Effector memory CD4-positive, alpha-beta T cell (primary cell): ENCODE measurements around the gene TRIM3.

Experiments
- DNase-seq, 3 donors: peaks; one replicate each; pipeline ENCODE4 v3.0.0-alpha.2; 2020
- H3K27ac ChIP-seq: 2 replicates; pipeline ENCODE4 v1.7.0; 2013; ENCODE audit warnings: mild to moderate bottlenecking, low read length, moderate library complexity; ENCODE audit not compliant: insufficient read depth, poor library complexity, severe bottlenecking
- H3K27me3 ChIP-seq: replicated peaks from 2 replicates; pipeline ENCODE4 v1.7.0; 2013; ENCODE audit warnings: mild to moderate bottlenecking, low read length; ENCODE audit not compliant: insufficient read depth, control insufficient read depth, poor library complexity, severe bottlenecking
- H3K36me3 ChIP-seq: 2 replicates; pipeline ENCODE4 v1.7.0; 2013; ENCODE audit warnings: mild to moderate bottlenecking, low read length, moderate library complexity; ENCODE audit not compliant: control insufficient read depth, insufficient read depth
- H3K4me1 ChIP-seq: 2 replicates; pipeline ENCODE4 v1.7.0; 2013; ENCODE audit warnings: low read length, mild to moderate bottlenecking; ENCODE audit not compliant: control insufficient read depth, insufficient read depth, poor library complexity, severe bottlenecking
- H3K4me3 ChIP-seq: 2 replicates; pipeline ENCODE4 v1.7.0; 2013; ENCODE audit warnings: low read length, low read depth, mild to moderate bottlenecking; ENCODE audit not compliant: insufficient read depth, poor library complexity, severe bottlenecking
- H3K9me3 ChIP-seq: 2 replicates; pipeline ENCODE4 v1.7.0; 2013; ENCODE audit warnings: mild to moderate bottlenecking, low read length, moderate library complexity; ENCODE audit not compliant: control insufficient read depth

The TRIM3 gene

DNA sequence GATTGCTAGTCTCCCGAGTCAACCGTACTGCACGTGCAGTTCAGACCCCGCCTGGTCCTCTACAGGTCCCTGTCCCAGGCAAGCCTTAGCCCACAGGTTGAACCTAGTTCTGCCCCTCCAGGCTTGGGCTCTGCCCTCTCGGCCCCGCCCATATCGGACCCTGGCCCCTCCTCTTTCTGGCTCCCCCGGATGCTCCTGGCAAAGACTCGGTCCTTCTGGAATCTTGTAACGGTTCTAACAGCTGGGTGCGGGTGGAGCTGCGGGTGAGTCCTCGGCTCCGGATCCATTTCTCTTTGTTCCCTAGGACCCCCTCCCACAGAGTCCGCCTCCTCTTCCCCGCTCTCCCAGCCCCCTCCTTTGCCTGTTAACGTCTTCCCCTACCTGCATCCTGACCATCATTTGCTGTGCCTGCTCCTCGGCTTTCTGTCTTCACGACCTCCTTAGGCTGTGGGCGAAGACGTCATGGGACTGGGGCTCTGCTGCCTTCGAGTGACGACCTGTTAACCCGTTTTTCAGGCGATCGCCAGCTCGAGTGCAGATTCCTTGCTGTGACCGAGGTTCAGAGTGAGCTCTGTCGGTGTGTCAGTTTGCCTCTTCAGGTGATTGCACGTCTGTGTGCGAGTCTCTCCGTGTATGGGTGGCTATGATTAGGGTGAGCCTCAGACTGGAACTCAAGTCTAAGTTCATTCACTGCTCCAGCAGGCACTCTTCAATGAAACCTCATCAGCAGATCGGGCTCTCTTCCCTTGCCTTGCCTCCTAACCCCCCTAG is 23.5 kb upstream of the TRIM3 start, which contains the start of gene DNHD1:
DNHD1 (plus strand) TSS at position 212 of the 771 bp plus-strand sequence. CDS start 936 bp downstream, outside the sequence.
- DNase-seq: no peak
- no peaks in the 10 kb centered on the region for H3K4me1 ChIP-seq
- no peak within 1 kb of the TSS for H3K4me3 ChIP-seq
- H3K27me3 ChIP-seq: no peaks in the 10 kb centered on the region
- H3K27ac ChIP-seq: no peak within 1 kb of the TSS
- no peaks in the 10 kb centered on the region for H3K9me3 ChIP-seq
- peaks cover 28% of the 10 kb centered on the region for H3K36me3 ChIP-seq

- Histone ChIP-seq H3K36me3 (peaks cover 29% of the 10 kb centered on the region), H3K4me1 (no peaks in the 10 kb centered on the region), H3K27ac (no peak overlapping the region), H3K9me3 (no peaks in the 10 kb centered on the region), H3K27me3 (no peaks in the 10 kb centered on the region), H3K4me3 (no peak overlapping the region)
- no peak for DNase-seq
These were observed 15.6 kb upstream of the TRIM3 start for GRCh38 chr11:6489306-6489705.

DNA sequence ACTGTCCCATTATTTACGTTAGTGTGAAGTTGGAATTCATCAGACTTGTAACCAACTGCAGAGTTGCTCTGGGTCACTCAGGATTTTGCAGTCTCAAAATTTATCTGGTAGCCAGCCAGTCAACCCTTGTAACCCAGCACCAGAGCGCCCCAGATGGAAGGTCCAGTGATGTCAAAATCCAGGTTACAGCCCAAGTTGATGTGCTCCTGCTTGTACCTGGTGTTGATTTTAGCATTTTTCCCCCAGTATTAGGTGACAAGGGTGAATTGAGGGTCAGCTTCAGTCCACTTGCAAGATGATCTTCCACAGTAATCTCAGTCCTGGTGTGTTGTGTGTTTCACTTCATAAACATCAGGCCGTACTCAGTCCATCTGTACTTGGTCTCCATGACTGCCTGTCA is 15.1 kb upstream of the TRIM3 start:
- no peaks in the 10 kb centered on the region for H3K27me3 ChIP-seq
- no peak for DNase-seq
- no peak overlapping the region for H3K4me3 ChIP-seq
- H3K9me3 ChIP-seq: no peaks in the 10 kb centered on the region
- H3K27ac ChIP-seq: no peak overlapping the region
- H3K36me3 ChIP-seq: peaks cover 29% of the 10 kb centered on the region
- H3K4me1 ChIP-seq: no peaks in the 10 kb centered on the region

- H3K4me3 ChIP-seq: no peak overlapping the region
- no peak for DNase-seq
- H3K36me3 ChIP-seq: peaks cover 29% of the 10 kb centered on the region
- no peaks in the 10 kb centered on the region for H3K27me3 ChIP-seq
- H3K9me3 ChIP-seq: no peaks in the 10 kb centered on the region
- H3K27ac ChIP-seq: no peak overlapping the region
- H3K4me1 ChIP-seq: no peaks in the 10 kb centered on the region
These were observed 14.6 kb upstream of the TRIM3 start for GRCh38 chr11:6488342-6488741.

DNA sequence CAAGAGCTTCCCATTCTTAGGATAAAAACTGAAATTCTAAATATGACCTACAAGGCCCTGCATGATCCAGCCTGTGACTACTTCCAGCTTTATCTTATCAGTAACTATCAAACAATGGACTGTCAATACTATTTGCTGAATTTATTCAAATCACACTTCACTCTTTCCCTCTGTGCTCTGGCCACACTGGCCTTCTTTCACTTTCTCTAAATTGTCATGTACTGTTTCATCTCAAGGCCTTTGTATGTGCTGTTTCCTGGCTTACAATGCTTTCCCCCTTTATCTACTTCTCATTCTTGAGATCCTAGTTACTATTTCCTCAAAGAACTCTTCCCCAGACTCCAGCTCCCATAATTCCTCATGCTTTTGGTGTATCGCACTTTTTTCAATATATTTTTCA is 13.2 kb upstream of the TRIM3 start:
- Histone ChIP-seq H3K4me1 (peaks cover 9% of the 10 kb centered on the region), H3K9me3 (no peaks in the 10 kb centered on the region), H3K36me3 (peaks cover 35% of the 10 kb centered on the region), H3K27me3 (no peaks in the 10 kb centered on the region), H3K4me3 (no peak overlapping the region), H3K27ac (peak overlapping the region; percentile 26)
- DNase-seq: no peak

DNA sequence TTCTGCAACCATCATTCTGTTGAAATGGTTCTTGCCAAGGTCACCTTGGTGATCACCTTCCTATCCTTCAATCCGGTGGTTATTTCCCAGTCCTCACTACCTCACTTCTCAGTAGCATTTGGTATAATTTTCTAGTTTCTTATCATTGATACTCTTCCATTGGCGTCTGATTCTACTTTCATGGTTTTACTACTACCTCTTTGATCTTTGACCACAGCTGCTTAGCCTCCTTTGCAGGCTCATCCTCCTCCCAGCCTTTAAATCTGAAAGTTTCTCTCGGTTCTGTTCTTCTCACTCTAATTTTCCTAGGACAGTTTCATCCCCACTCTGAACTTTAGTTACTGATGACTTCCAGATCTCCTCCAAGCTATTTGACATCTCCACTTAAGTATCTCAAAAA is 12.5 kb upstream of the TRIM3 start:
- Histone ChIP-seq H3K9me3 (no peaks in the 10 kb centered on the region), H3K36me3 (peaks cover 35% of the 10 kb centered on the region), H3K27ac (peak overlapping the region; percentile 26), H3K27me3 (no peaks in the 10 kb centered on the region), H3K4me3 (no peak overlapping the region), H3K4me1 (peaks cover 13% of the 10 kb centered on the region)
- no peak for DNase-seq

GRCh38 chr11:6485661-6486060 is 11.9 kb upstream of the TRIM3 start:
- Histone ChIP-seq H3K27me3 (no peaks in the 10 kb centered on the region), H3K4me3 (no peak overlapping the region), H3K9me3 (no peaks in the 10 kb centered on the region), H3K27ac (no peak overlapping the region), H3K36me3 (peaks cover 35% of the 10 kb centered on the region), H3K4me1 (peaks cover 16% of the 10 kb centered on the region)
- no peak for DNase-seq

DNA sequence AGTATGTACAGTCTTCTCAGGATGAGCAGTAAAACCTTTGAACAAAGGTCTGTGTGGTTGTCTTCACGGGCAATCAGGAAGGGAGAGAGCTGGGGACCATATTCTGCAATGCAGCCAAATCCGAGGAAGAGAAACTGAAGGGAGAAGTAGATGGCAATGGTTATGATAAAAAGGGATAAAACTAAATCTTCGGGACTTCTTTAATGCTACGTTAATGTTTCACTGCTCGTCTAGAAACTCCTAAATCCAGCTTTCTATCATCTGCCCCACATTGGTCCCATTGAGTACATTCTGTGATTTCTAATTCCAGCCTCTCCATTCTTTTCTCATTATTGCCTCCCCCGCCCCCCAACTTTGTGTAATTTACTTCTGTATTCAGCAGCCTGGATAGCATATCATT is 9.3 kb upstream of the TRIM3 start:
- Histone ChIP-seq H3K9me3 (no peaks in the 10 kb centered on the region), H3K27me3 (no peaks in the 10 kb centered on the region), H3K4me3 (no peak overlapping the region), H3K27ac (peak overlapping the region; percentile 24), H3K4me1 (peaks cover 21% of the 10 kb centered on the region), H3K36me3 (peaks cover 33% of the 10 kb centered on the region)
- no peak for DNase-seq

- Histone ChIP-seq H3K4me3 (peak overlapping the region; percentile 74), H3K36me3 (peaks cover 38% of the 10 kb centered on the region), H3K4me1 (peaks cover 21% of the 10 kb centered on the region), H3K9me3 (no peaks in the 10 kb centered on the region), H3K27ac (peak overlapping the region; percentile 88), H3K27me3 (no peaks in the 10 kb centered on the region)
- no peak for DNase-seq
These were observed 8.7 kb upstream of the TRIM3 start for GRCh38 chr11:6482441-6482840.

DNA sequence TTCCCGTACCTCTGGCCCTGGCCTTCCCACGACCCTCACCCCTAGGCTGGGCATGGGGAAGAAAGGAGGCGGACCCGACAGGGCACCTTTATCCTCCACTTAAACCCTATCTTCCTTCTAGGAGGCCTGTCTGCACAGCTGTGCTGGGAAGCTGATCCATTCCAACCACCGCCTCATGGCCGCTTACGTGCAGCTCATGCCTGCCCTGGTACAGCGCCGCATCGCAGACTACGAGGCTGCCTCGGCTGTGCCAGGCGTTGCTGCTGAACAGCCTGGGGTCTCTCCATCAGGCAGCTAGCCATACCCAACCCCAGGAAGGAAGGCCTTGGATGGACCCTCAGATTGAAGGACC is 8.2 kb upstream of the TRIM3 start:
- Histone ChIP-seq H3K36me3 (peaks cover 40% of the 10 kb centered on the region), H3K27me3 (no peaks in the 10 kb centered on the region), H3K4me1 (peaks cover 21% of the 10 kb centered on the region), H3K9me3 (no peaks in the 10 kb centered on the region), H3K27ac (peak overlapping the region; percentile 88), H3K4me3 (peak overlapping the region; percentile 74)
- no peak for DNase-seq
